GM18907 (cell line): ENCODE data around the gene IFRD1.
A peak's percentile ranks its signal among the peaks of the same experiment; 100 is the strongest.

Source experiments
- ATAC-seq: cut with Tn5 transposase; IDR thresholded peaks from one replicate; pipeline ENCODE4 v1.9.1; 2021; ENCODE audit warnings: mild to moderate bottlenecking, moderate library complexity; ENCODE audit not compliant: unreplicated experiment

The IFRD1 gene

DNA sequence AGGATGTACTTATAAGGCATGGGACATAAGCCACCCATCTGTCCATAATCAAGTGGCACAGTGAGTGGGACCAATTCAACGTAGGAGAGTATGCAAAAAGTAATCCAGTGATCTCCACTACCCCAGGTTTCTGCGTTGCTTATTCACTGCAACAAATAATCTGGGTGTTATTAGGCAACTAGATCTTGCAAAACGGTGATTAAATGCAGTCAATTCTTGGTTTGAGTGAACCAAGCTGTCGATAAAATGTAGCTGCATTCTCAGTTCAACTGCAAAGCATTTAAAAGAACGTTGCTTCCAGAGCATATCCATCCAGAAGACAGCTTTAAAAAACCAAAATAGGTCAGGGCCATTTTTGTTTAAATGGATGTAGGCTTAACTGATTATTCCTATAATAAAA lies 35.5 kb downstream of the IFRD1 start:
- no peak for ATAC-seq

- no peak for ATAC-seq
Measured at GRCh38 chr7:112487457-112488263, 37.4 kb downstream of the IFRD1 start.

DNA sequence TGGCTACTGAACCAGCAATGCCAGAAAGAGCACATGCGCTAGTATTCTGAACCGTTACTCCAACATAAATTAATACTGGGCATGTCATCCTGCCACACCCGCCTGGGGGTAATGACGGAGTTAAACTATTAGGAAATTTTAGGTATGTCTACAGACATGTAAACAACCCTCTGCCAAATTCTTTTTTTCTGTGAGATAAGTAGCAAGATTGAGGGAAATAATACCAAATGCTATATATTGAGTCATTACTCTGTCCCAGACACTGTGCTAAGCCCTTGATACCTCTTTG lies 37.9 kb downstream of the IFRD1 start:
- ATAC-seq = no peak

DNA sequence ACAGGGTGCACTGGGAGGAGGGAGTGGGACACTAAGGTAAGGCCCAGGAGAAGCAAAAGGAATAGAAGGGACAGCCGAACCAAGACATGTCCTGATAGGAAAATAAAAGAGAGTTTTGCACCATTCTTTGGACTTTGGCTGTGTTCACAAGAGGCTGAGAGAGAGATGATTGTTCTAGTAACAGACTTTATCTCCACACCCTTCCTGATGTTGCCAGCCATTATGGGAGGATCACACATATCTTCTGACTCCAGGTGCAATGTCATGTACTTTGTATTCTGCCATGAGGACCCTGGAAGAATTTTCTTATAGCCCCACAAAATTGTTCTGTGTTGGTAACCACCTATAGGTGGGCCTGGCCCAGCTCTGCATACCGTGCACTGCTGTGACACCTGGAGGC lies 41.9 kb downstream of the IFRD1 start:
- ATAC-seq = no peak

DNA sequence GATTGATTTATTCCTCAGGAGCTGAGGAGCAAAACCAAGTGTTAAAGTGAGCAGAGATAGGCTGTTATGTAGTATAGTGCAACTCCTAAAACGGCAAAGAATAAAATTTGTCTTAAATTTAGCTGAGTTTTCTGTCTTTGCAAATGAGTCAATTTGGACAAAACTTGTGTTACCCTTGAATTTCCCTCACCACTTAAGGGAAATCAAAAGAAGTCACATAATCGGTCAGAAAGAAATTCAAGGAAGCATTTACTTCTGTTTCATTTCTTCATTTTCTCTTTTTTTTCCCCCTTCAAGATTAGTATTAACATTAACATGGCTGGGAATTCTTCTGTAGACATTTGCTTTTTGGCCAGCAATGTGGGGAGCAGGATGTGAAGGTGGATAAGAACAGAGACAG lies 44.4 kb downstream of the IFRD1 start:
- ATAC-seq = no peak

DNA sequence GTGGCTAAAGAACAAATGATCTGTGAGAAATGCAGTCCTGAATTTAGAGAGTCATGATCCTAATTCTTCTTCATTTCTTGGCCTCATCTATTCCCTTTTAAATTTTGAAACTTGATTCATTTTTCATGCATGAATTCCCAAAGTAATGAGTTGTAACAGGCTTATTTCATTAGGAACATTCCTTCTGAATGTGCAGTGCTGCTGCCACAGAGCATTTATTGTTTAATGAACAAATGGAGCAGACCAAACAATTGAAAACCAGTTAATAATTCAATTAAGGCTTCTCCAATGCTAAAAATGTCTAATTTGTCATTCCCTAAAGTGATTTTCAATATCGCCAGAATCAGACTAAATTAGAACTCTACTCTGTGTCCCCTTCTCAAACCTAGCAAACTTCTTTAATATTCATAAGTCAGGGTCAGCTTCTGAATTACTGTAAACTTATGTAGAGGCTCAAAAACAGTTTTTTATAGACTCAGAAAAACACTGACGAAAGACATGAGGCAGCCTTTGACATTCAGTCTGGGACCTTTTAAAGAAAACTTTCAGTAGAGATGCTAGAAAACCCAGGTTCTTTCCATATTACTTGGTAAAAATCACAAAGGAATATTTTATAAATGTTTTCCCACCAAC lies 45.0 kb downstream of the IFRD1 start:
- no peak for ATAC-seq

DNA sequence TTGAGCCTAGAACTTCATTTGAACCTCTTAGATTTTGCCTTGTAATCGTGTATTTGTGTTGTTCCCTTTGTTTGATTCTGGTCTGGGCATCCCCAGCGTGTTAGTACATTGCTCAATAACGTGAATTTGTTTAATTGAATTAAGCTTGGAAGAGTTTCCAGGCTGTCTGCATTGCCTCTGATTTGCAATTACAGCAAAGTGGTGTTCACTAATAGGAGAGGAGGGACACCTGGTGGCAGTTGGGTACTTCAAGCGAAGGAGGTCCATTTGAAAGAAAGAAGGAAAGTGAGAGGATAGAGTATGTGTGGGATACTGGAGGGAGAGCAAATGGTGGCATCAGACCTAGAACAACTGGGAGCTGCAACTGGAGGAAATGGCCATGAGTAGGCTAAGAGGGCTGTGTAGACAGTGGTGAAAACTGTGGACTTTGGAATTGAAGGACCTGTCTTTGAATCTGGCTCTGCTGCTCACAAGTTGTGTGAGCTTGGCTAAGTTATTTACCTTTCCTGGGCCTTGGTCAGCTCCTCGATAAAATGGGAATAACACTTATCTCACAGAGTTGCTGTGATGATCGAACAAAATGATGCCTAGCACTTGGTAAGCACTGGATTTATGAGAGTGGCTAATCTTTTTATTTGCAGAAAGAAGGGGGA lies 45.7 kb downstream of the IFRD1 start:
- ATAC-seq = peak; percentile 64

- peak; percentile 67 for ATAC-seq
Measured at GRCh38 chr7:112497481-112497880, 47.2 kb downstream of the IFRD1 start.

GRCh38 chr7:112500619-112501018 lies 50.4 kb downstream of the IFRD1 start:
- ATAC-seq = no peak

DNA sequence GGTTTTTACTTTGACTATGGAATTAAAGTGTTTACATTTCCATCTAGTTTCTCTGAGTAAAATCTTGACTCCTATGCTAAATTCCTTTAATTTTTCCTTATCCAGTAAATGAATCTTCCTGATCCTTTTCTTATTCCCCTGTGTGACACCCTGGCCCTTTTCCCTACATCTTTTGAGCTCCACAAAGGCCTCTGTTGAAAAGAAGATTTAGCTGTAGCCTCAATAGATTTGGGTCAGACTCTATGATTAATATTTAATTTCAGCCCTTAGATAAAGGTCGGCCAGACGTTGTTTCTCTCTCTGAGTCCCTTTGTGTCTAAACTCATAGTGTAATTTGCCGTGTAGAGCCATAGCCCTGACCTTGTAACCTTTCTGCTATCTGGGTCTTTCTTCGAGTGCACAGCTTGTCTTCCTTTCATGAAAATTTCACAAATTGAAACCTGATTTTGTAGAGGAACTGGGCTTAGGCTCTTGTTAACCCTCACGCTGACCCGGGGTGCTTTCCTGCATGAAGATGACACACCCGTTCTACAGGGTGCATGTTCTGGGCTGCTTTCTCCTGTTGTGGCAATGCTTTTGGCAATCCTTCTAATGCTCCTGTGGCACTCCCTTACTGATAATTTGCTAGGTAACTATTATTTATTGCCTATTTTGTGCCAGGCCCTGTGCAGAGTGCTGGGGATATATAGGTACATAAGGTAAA lies 51.7 kb downstream of the IFRD1 start:
- ATAC-seq = no peak

DNA sequence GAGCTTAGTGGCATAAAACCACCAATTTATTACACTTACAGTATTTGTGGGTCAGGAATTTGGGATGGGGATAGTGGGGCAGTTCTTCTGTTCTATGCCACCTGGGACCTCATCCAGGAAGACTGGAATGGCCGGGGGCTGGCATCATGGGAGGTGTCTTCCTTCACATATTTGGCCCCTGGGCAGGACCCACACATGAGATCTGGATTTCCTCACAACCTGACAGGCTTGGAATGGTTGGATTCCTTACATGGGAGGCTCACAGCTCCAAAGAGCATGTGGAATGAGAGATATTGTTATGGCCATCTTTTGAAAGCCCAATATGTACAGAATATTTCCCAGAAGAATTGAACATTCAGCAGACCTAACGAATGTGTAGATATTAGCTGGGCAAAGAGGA lies 52.4 kb downstream of the IFRD1 start:
- no peak for ATAC-seq

DNA sequence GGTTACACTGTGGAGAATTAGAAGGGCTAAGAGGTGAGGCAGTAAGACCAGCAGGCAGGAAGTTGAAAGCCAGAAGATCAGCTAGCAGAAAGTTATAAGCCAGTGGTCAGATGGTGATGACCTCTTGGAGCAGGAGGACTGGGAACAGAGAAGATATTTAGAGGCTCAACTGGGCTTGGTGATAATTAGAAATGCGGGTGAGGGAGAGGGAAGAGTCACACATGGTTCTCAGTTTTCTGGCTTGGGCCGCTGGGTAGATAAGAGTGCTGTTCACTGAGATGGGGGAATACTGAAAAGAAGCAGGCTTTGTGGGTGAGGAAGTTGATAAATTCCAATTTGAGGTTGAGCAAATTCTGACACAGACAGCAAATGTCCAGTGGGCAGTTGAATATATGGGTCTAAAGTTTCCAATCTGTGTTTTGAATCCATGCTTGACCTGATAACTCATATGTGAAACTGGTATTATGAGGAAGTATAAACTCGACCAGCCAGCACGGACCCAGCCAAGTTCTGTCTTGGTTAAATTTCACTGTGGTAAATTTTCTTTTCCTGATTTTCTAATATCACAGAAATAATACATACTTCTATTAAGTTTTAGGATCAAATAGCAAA lies 53.2 kb downstream of the IFRD1 start:
- no peak for ATAC-seq

- ATAC-seq = no peak
Measured at GRCh38 chr7:112504093-112504695, 53.9 kb downstream of the IFRD1 start.

GRCh38 chr7:112505495-112505894 lies 55.2 kb downstream of the IFRD1 start:
- ATAC-seq = no peak

DNA sequence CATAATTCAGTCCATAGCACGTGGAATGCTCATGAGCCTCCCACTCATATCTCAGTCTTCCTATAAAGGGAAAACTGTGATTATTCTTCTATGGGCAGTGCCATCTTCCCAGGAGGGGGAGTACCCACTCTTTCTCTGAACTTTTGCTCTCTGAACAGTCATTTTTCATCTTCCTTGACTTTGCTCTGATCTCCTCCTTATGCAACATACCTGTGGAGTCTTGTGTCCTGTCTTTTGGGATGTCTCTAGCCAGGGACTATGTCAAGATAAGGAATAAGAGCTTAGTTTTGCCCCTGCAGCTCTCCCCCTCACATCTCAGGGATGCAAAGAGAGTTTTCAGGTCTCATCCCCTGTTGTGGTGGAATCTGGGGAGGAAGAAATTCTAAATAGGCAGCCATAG lies 58.1 kb downstream of the IFRD1 start:
- no peak for ATAC-seq

DNA sequence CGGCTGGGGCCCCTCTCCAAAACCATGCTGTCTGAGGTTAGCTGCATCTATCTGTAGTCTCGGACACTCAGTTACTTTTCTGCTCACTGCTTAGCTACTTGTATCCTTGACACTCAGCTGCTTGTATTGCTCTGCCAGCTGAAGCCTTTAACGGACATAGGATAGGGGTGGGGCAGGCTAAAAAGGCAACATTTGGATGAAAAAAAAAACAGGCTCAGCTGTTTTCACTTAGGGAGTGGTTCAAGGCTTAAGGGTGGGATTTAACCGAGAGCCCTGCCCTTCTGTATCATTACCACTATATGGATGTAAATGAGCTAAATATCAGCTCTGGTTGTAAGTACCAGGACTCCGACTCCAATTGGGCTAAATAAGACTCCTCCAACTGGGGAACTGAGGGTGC lies 59.1 kb downstream of the IFRD1 start:
- ATAC-seq = no peak

GRCh38 chr7:112510001-112510742 lies 59.9 kb downstream of the IFRD1 start:
- ATAC-seq = peak; percentile 83

- no peak for ATAC-seq
Measured at GRCh38 chr7:112510743-112511110, 60.5 kb downstream of the IFRD1 start.

- no peak for ATAC-seq
Measured at GRCh38 chr7:112511451-112512202, 61.4 kb downstream of the IFRD1 start.
